ENCODE data around the gene ASIC5.
A peak's percentile ranks its signal among the peaks of the same experiment; 100 is the strongest.

The ASIC5 gene

DNA sequence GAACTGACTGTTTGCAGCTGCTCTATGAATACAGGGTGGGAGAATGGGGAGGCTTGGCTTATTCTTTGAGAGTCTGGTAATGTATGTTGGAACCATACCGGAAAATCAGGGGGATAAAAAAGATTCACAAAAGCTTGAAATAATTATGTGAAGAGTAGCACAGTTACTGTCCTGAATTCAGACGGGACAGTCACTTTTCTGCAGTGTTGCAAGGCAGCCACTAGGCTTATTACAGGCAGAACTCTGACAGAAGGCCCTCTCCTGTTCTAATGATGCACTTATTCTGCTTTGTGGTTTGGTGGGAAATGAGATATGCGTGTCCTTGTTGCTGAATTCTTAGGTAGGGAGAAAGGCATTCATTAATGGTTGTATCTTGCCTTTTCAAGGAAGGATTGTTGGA is 70.1 kb downstream of the ASIC5 start:
- peak; percentile 43 to 71 (median 63) for DNase-seq
- Histone ChIP-seq H3K27ac (ENCODE audit: insufficient read depth in 1 of 2, low read depth in 1 of 2, low read length in 2 of 2, poor library complexity in 1 of 2, severe bottlenecking in 2 of 2) (no peak overlapping the region), H3K36me3 (ENCODE audit: control insufficient read depth in 4 of 4, insufficient read depth in 4 of 4, low read length in 3 of 4) (peaks cover 5 to 64% (median 13%) of the 10 kb centered on the region in 4 experiments), H3K9me3 (ENCODE audit: control extremely low read depth in 1 of 5, control insufficient read depth in 4 of 5, insufficient read depth in 2 of 5, low read depth in 1 of 5, low read length in 4 of 5) (no peaks in the 10 kb centered on the region), H3K4me1 (ENCODE audit: control extremely low read depth in 1 of 4, control insufficient read depth in 4 of 4, insufficient read depth in 4 of 4, low read length in 3 of 4) (no peaks in the 10 kb centered on the region), H3K4me3 (ENCODE audit: control insufficient read depth in 1 of 7, extremely low read depth in 1 of 7, insufficient read depth in 4 of 7, low read depth in 2 of 7, low read length in 6 of 7) (no peak overlapping the region), H3K27me3 (replicated peaks in 2 of 5; ENCODE audit: control insufficient read depth in 4 of 5, insufficient read depth in 5 of 5, low read length in 4 of 5) (no peaks in the 10 kb centered on the region)
- WGBS (ENCODE audit: insufficient coverage): 75% methylated on average over 3 of the region's 3 CpGs
- ChIA-PET POLR2A (no interaction called here), CTCF (interaction anchor here (0.6 to 2.8 kb wide), 6 partner anchors 9 to 410 kb away, joined by 3 to 11 read pairs (median 6); no protein-coding TSS in a partner anchor)

DNA sequence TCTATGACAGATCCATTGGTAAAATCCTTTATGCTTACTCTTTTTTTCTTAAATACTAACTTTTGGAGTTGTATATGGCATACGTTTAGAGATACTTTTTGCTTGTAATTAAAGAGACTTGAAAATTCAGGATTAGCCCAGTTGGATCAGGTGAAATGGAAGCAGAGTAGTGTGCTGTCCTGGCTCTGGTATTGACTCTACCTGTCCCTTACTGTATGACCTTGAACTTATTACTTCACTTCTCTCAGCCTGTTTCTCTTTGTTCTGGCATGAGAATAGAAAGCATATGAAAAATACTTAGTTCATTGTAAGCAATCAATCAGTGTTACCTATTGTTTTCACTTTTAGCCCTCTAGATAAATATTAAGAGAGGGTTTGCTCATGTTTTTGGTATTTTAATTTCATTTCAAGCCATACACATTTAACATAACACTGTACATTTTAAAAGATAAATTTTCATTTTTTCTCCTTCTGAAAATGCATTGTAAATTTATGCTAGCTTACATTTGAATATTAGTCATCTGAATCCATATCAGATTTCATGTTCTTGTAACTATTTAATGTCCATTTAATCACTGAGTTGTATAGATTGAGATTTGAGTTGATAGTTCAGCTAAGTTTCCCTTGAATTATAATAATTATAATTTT is 71.4 kb downstream of the ASIC5 start:
- Histone ChIP-seq H3K4me3 (ENCODE audit: control insufficient read depth in 1 of 7, extremely low read depth in 1 of 7, insufficient read depth in 4 of 7, low read depth in 2 of 7, low read length in 6 of 7) (no peak overlapping the region), H3K4me1 (ENCODE audit: control extremely low read depth in 1 of 4, control insufficient read depth in 4 of 4, insufficient read depth in 4 of 4, low read length in 3 of 4) (no peaks in the 10 kb centered on the region), H3K36me3 (ENCODE audit: control insufficient read depth in 4 of 4, insufficient read depth in 4 of 4, low read length in 3 of 4) (peaks cover 6 to 64% (median 10%) of the 10 kb centered on the region in 4 experiments), H3K9me3 (ENCODE audit: control extremely low read depth in 1 of 5, control insufficient read depth in 4 of 5, insufficient read depth in 2 of 5, low read depth in 1 of 5, low read length in 4 of 5) (no peaks in the 10 kb centered on the region), H3K27ac (ENCODE audit: insufficient read depth in 1 of 2, low read depth in 1 of 2, low read length in 2 of 2, poor library complexity in 1 of 2, severe bottlenecking in 2 of 2) (no peak overlapping the region), H3K27me3 (replicated peaks in 2 of 5; ENCODE audit: control insufficient read depth in 4 of 5, insufficient read depth in 5 of 5, low read length in 4 of 5) (no peaks in the 10 kb centered on the region)
- ChIA-PET POLR2A (no interaction called here), CTCF (interaction anchor here (0.6 to 2.8 kb wide), 4 partner anchors 12 to 390 kb away, joined by 3 to 10 read pairs (median 6); partner anchors contain the start of gene CTSO)
- WGBS (ENCODE audit: insufficient coverage): 80% methylated on average over 1 of the region's 1 CpG
- no peak for DNase-seq

DNA sequence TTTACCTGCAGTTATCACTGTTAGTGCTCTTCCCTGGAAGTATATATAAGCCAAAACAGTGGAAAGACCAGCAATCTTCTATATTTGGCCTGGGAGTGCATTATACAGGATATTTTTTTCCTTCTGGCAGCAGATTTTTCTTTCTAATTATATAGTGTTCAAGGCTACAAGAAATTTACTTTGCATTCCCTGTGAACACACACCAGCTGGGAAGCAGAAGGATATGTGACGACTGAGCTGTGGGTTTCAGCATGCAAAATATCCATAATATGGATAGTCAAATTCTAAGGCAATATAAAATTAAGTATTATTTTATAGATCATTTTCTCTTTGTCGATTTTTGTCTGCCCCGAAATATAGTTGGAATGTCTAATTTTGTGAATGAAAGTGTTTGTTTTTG is 76.1 kb downstream of the ASIC5 start:
- Histone ChIP-seq H3K4me3 (ENCODE audit: control insufficient read depth in 1 of 7, extremely low read depth in 1 of 7, insufficient read depth in 4 of 7, low read depth in 2 of 7, low read length in 6 of 7) (no peak overlapping the region), H3K36me3 (ENCODE audit: control insufficient read depth in 4 of 4, insufficient read depth in 4 of 4, low read length in 3 of 4) (peaks cover 5 to 42% (median 8%) of the 10 kb centered on the region in 4 experiments), H3K4me1 (ENCODE audit: control extremely low read depth in 1 of 4, control insufficient read depth in 4 of 4, insufficient read depth in 4 of 4, low read length in 3 of 4) (peaks cover 0 to 7% (median 2%) of the 10 kb centered on the region in 4 experiments), H3K27ac (ENCODE audit: insufficient read depth in 1 of 2, low read depth in 1 of 2, low read length in 2 of 2, poor library complexity in 1 of 2, severe bottlenecking in 2 of 2) (no peak overlapping the region), H3K27me3 (replicated peaks in 2 of 5; ENCODE audit: control insufficient read depth in 4 of 5, insufficient read depth in 5 of 5, low read length in 4 of 5) (no peaks in the 10 kb centered on the region), H3K9me3 (ENCODE audit: control extremely low read depth in 1 of 5, control insufficient read depth in 4 of 5, insufficient read depth in 2 of 5, low read depth in 1 of 5, low read length in 4 of 5) (no peaks in the 10 kb centered on the region)
- ChIA-PET CTCF (interaction anchor here (0.7 kb wide), 1 partner anchor 386 kb away, joined by 3 read pairs; no protein-coding TSS in a partner anchor), POLR2A (no interaction called here)
- no peak for DNase-seq
- no CpG with 5 or more reads among the region's 3 CpGs for WGBS (ENCODE audit: insufficient coverage)

DNA sequence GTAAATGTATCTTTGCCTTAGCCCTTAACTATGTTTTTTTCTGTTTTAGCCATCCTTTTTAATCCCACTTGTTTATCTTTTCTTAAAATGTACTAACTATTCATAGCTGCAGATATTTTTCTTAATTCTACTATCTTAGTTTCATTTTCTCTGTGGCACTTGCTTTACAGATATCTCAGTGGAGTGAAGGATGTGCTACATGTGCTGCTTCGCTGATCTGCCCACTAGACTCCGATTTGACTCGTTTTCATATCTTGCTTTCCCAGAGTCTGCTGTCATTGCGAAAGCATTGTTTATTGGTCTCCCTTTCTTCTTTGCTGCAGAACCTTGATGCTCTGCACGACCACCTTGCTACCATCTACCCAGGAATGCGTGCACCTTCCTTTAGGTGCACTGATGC is 76.7 kb downstream of the ASIC5 start:
- 75% methylated on average over 3 of the region's 6 CpGs for WGBS (ENCODE audit: insufficient coverage)
- POLR2A ChIA-PET: no interaction called here
- CTCF ChIA-PET: interaction anchor here (0.7 to 1.7 kb wide), 8 partner anchors 19 to 387 kb away, joined by 3 to 4 read pairs (median 3); no protein-coding TSS in a partner anchor
- DNase-seq: peak in 2 of 3 donors; percentile 32 to 42
- Histone ChIP-seq H3K4me1 (ENCODE audit: control extremely low read depth in 1 of 4, control insufficient read depth in 4 of 4, insufficient read depth in 4 of 4, low read length in 3 of 4) (peaks cover 0 to 7% (median 2%) of the 10 kb centered on the region in 4 experiments), H3K27me3 (replicated peaks in 2 of 5; ENCODE audit: control insufficient read depth in 4 of 5, insufficient read depth in 5 of 5, low read length in 4 of 5) (no peaks in the 10 kb centered on the region), H3K9me3 (ENCODE audit: control extremely low read depth in 1 of 5, control insufficient read depth in 4 of 5, insufficient read depth in 2 of 5, low read depth in 1 of 5, low read length in 4 of 5) (no peaks in the 10 kb centered on the region), H3K27ac (ENCODE audit: insufficient read depth in 1 of 2, low read depth in 1 of 2, low read length in 2 of 2, poor library complexity in 1 of 2, severe bottlenecking in 2 of 2) (peak overlapping the region in 1 of 2 experiments; percentile 66), H3K36me3 (ENCODE audit: control insufficient read depth in 4 of 4, insufficient read depth in 4 of 4, low read length in 3 of 4) (peaks cover 4 to 36% (median 6%) of the 10 kb centered on the region in 4 experiments), H3K4me3 (ENCODE audit: control insufficient read depth in 1 of 7, extremely low read depth in 1 of 7, insufficient read depth in 4 of 7, low read depth in 2 of 7, low read length in 6 of 7) (peak overlapping the region in 4 of 7 experiments; percentile 2 to 57 (median 10))

DNA sequence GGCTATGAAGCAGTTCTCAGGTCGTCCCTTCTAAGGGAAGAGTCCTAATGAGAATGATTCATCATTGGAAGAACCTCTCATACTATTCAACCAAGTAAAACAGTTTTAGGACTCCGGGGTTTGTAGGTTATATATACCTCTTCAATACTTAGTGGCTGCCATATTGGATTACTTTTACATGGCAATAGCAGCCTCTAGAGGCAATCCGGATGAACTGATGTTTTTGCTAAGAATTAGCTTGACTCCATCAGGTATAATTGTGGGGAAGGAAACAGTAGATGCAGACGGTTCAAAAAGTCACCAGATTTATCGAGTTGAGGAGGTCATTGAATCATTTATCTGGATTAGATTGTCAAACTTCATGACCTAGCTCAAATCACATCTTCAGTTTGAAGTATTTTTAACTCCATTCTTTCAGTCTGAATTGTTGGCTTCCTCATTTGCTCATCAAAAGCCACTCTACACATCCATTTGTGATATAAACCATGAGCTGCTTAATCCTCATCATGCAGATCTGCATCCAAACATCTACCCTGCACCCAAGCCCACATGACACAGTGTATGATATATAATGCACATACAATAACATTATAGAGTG is 78.9 kb downstream of the ASIC5 start:
- no peaks in the 10 kb centered on the region for H3K27me3 ChIP-seq (replicated peaks in 2 of 5; ENCODE audit: control insufficient read depth in 4 of 5, insufficient read depth in 5 of 5, low read length in 4 of 5)
- H3K4me3 ChIP-seq (ENCODE audit: control insufficient read depth in 1 of 7, extremely low read depth in 1 of 7, insufficient read depth in 4 of 7, low read depth in 2 of 7, low read length in 6 of 7): no peak overlapping the region
- peak; percentile 74 to 85 (median 84) for DNase-seq
- H3K4me1 ChIP-seq (ENCODE audit: control extremely low read depth in 1 of 4, control insufficient read depth in 4 of 4, insufficient read depth in 4 of 4, low read length in 3 of 4): peaks cover 0 to 13% (median 3%) of the 10 kb centered on the region in 4 experiments
- no CpG with 5 or more reads among the region's 5 CpGs for WGBS (ENCODE audit: insufficient coverage)
- ChIA-PET POLR2A (no interaction called here), CTCF (interaction anchor here (0.7 to 2.1 kb wide), 31 partner anchors 9 to 468 kb away, joined by 3 to 13 read pairs (median 4); partner anchors contain the start of gene CTSO)
- no peak overlapping the region for H3K27ac ChIP-seq (ENCODE audit: insufficient read depth in 1 of 2, low read depth in 1 of 2, low read length in 2 of 2, poor library complexity in 1 of 2, severe bottlenecking in 2 of 2)
- peaks cover 0 to 30% (median 6%) of the 10 kb centered on the region in 4 experiments for H3K36me3 ChIP-seq (ENCODE audit: control insufficient read depth in 4 of 4, insufficient read depth in 4 of 4, low read length in 3 of 4)
- no peaks in the 10 kb centered on the region for H3K9me3 ChIP-seq (ENCODE audit: control extremely low read depth in 1 of 5, control insufficient read depth in 4 of 5, insufficient read depth in 2 of 5, low read depth in 1 of 5, low read length in 4 of 5)

DNA sequence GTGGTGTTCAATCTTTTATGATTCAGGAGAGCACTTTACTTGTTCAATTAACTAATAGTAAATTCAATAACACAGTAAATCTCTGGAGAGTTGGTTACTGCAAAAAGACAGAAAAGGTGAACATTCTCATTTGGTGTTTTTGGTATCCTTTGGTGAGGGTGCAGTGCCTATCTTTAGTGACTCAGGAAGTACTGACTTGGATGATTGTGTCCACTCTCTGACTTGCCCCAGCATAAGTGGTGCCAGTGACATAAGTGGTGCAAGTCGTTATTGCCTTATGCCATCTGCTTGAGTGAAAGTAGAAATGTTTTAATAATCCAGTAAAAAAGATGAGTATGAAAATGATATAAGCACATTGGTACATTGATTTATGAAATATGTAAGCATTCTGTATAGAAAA is 80.2 kb downstream of the ASIC5 start:
- DNase-seq: peak in 1 of 3 donors; percentile 31
- H3K27ac ChIP-seq (ENCODE audit: insufficient read depth in 1 of 2, low read depth in 1 of 2, low read length in 2 of 2, poor library complexity in 1 of 2, severe bottlenecking in 2 of 2): no peak overlapping the region
- ChIA-PET CTCF (interaction anchor here (0.6 to 1.8 kb wide), 4 partner anchors 101 to 386 kb away, joined by 3 to 10 read pairs (median 4); no protein-coding TSS in a partner anchor), POLR2A (no interaction called here)
- no peaks in the 10 kb centered on the region for H3K27me3 ChIP-seq (replicated peaks in 2 of 5; ENCODE audit: control insufficient read depth in 4 of 5, insufficient read depth in 5 of 5, low read length in 4 of 5)
- H3K4me3 ChIP-seq (ENCODE audit: control insufficient read depth in 1 of 7, extremely low read depth in 1 of 7, insufficient read depth in 4 of 7, low read depth in 2 of 7, low read length in 6 of 7): no peak overlapping the region
- 83% methylated on average over 1 of the region's 1 CpG for WGBS (ENCODE audit: insufficient coverage)
- H3K36me3 ChIP-seq (ENCODE audit: control insufficient read depth in 4 of 4, insufficient read depth in 4 of 4, low read length in 3 of 4): peaks cover 0 to 25% (median 6%) of the 10 kb centered on the region in 4 experiments
- H3K4me1 ChIP-seq (ENCODE audit: control extremely low read depth in 1 of 4, control insufficient read depth in 4 of 4, insufficient read depth in 4 of 4, low read length in 3 of 4): peaks cover 0 to 13% (median 3%) of the 10 kb centered on the region in 4 experiments
- no peaks in the 10 kb centered on the region for H3K9me3 ChIP-seq (ENCODE audit: control extremely low read depth in 1 of 5, control insufficient read depth in 4 of 5, insufficient read depth in 2 of 5, low read depth in 1 of 5, low read length in 4 of 5)

DNA sequence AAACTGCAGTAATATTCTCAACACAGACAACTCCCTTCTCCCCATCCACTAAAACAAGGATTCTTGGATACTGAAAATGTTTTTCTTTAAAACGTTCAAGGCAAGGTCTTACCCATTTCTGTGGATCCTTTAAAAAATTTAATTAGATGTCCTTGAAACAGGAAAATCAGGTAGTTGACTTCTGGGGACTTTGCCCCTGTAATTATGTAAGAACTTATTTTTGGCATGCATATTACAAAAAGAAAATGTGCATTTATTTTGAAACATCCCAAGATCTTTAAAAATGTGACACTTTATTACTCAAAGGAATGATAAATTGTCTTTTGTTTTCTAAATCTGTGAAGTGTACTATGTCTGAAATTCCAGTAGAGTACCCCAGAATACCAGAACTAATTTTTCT is 81.4 kb downstream of the ASIC5 start:
- Histone ChIP-seq H3K9me3 (ENCODE audit: control extremely low read depth in 1 of 5, control insufficient read depth in 4 of 5, insufficient read depth in 2 of 5, low read depth in 1 of 5, low read length in 4 of 5) (no peaks in the 10 kb centered on the region), H3K27me3 (replicated peaks in 2 of 5; ENCODE audit: control insufficient read depth in 4 of 5, insufficient read depth in 5 of 5, low read length in 4 of 5) (no peaks in the 10 kb centered on the region), H3K4me3 (ENCODE audit: control insufficient read depth in 1 of 7, extremely low read depth in 1 of 7, insufficient read depth in 4 of 7, low read depth in 2 of 7, low read length in 6 of 7) (no peak overlapping the region), H3K27ac (ENCODE audit: insufficient read depth in 1 of 2, low read depth in 1 of 2, low read length in 2 of 2, poor library complexity in 1 of 2, severe bottlenecking in 2 of 2) (no peak overlapping the region), H3K36me3 (ENCODE audit: control insufficient read depth in 4 of 4, insufficient read depth in 4 of 4, low read length in 3 of 4) (peaks cover 0 to 25% (median 5%) of the 10 kb centered on the region in 4 experiments), H3K4me1 (ENCODE audit: control extremely low read depth in 1 of 4, control insufficient read depth in 4 of 4, insufficient read depth in 4 of 4, low read length in 3 of 4) (peaks cover 0 to 13% (median 3%) of the 10 kb centered on the region in 4 experiments)
- WGBS (ENCODE audit: insufficient coverage): no CpG with 5 or more reads among the region's 1 CpG
- POLR2A ChIA-PET: no interaction called here
- CTCF ChIA-PET: interaction anchor here (0.7 to 2.0 kb wide), 3 partner anchors 255 to 382 kb away, joined by 3 to 16 read pairs (median 4); no protein-coding TSS in a partner anchor
- DNase-seq: no peak

All from common myeloid progenitor, CD34-positive (primary cell).